HepG2 (cell line): ENCODE results near the gene ZBTB37. TPM values are rescaled to one million over a fixed set of nuclear protein-coding genes. Genes with fewer than 3 reads are reported as not detected.
A peak's percentile ranks its signal among the peaks of the same experiment; 100 is the strongest.

ENCODE experiments used
- CAMTA2 ChIP-seq: sonication (generic); formaldehyde crosslinking; IDR thresholded peaks from 2 replicates; pipeline ENCODE4 v1.4.0; 2020; ENCODE audit warnings: mild to moderate bottlenecking, missing genetic modification reagents, borderline replicate concordance
- CCAR2 ChIP-seq: fragments of 200-400 bp; formaldehyde crosslinking; optimal IDR thresholded peaks from 2 replicates; pipeline ENCODE3; 2018; ENCODE audit warnings: low read depth, mild to moderate bottlenecking, low read length, moderate library complexity
- CENPBD1 ChIP-seq: sonication (generic); formaldehyde crosslinking; IDR thresholded peaks from 2 replicates; pipeline ENCODE4 v1.8.0; 2022; ENCODE audit warnings: missing genetic modification reagents, low read depth, mild to moderate bottlenecking, borderline replicate concordance
- CREM ChIP-seq, 2 experiments: sonication (generic) in 1 of 2; formaldehyde crosslinking in 1 of 2; IDR thresholded peaks; 2 replicates each; pipeline versions ENCODE4 v1.4.0 to v1.6.1; 2016 to 2020; ENCODE audit warnings: antibody characterized with exemption in 1 of 2, mild to moderate bottlenecking in 1 of 2, missing genetic modification reagents in 1 of 2
- FUBP1 ChIP-seq: sonication (generic); formaldehyde crosslinking; IDR thresholded peaks from 2 replicates; pipeline ENCODE4 v1.5.1; 2020; ENCODE audit warnings: missing genetic modification reagents, mild to moderate bottlenecking, borderline replicate concordance
- GZF1 ChIP-seq: sonication (generic); formaldehyde crosslinking; IDR thresholded peaks from 2 replicates; pipeline ENCODE4 v1.5.1; 2020; ENCODE audit warnings: mild to moderate bottlenecking, missing genetic modification reagents
- HNRNPK ChIP-seq: fragments of 200-400 bp; formaldehyde crosslinking; IDR thresholded peaks from 2 replicates; pipeline ENCODE4 v1.6.1; 2018; ENCODE audit warnings: low read length, low read depth, moderate library complexity, mild to moderate bottlenecking; ENCODE audit not compliant: poor library complexity, severe bottlenecking
- KMT2B ChIP-seq: IDR thresholded peaks from 2 replicates; pipeline ENCODE4 v1.6.1; 2016; ENCODE audit warnings: missing genetic modification reagents, missing compliant biosample characterization
- NFYB ChIP-seq: sonication (generic); formaldehyde crosslinking; IDR thresholded peaks from 2 replicates; pipeline ENCODE4 v1.4.0; 2020; ENCODE audit warnings: missing genetic modification reagents
- PHF21A ChIP-seq: sonication (generic); formaldehyde crosslinking; IDR thresholded peaks from 2 replicates; pipeline ENCODE4 v1.5.0; 2020; ENCODE audit warnings: mild to moderate bottlenecking, missing genetic modification reagents
- STAT5B ChIP-seq: sonication (generic); formaldehyde crosslinking; IDR thresholded peaks from 2 replicates; pipeline ENCODE4 v1.4.0; 2020; ENCODE audit warnings: missing genetic modification reagents
- TGIF2 ChIP-seq: IDR thresholded peaks from 2 replicates; pipeline ENCODE4 v1.6.1; 2016; ENCODE audit warnings: control low read depth, missing compliant biosample characterization
- TMF1 ChIP-seq: sonication (generic); formaldehyde crosslinking; IDR thresholded peaks from 2 replicates; pipeline ENCODE4 v1.8.1; 2022; ENCODE audit warnings: low read depth, missing genetic modification reagents
- ZBTB7B ChIP-seq: sonication (generic); formaldehyde crosslinking; IDR thresholded peaks from 2 replicates; pipeline ENCODE4 v1.4.0; 2020; ENCODE audit warnings: missing genetic modification reagents
- ZNF205 ChIP-seq: IDR thresholded peaks from 2 replicates; pipeline ENCODE4 v1.6.1; 2018; ENCODE audit warnings: missing biosample characterization, missing genetic modification reagents
- ZNF550 ChIP-seq: sonication (generic); formaldehyde crosslinking; IDR thresholded peaks from 2 replicates; pipeline ENCODE4 v1.4.0; 2020; ENCODE audit warnings: mild to moderate bottlenecking, missing genetic modification reagents, borderline replicate concordance
- ZNF556 ChIP-seq: sonication (generic); formaldehyde crosslinking; IDR thresholded peaks from 2 replicates; pipeline ENCODE4 v1.4.0; 2020; ENCODE audit warnings: mild to moderate bottlenecking, missing genetic modification reagents, borderline replicate concordance
- ZNF629 ChIP-seq: sonication (generic); formaldehyde crosslinking; conservative IDR thresholded peaks from 2 replicates; pipeline ENCODE4 v1.5.0; 2020; ENCODE audit warnings: missing genetic modification reagents
- ZNF674 ChIP-seq: sonication (generic); formaldehyde crosslinking; IDR thresholded peaks from 2 replicates; pipeline ENCODE4 v1.5.0; 2020; ENCODE audit warnings: low read depth, mild to moderate bottlenecking, missing genetic modification reagents
- polyA plus RNA-seq, 8 experiments: library from polyadenylated mRNA; depleted of rRNA in 3 of 8; stranded (reverse) in 7 of 8; unstranded in 1 of 8; fragments of >200 nt; fragmentation: Illumina TruSeq in 4 of 8; extraction: Trizol in 4 of 8; gene quantifications; 2 replicates each; pipeline versions ENCODE4 v1.2.1 to v1.2.3, GENCODE V29; 2011 to 2016; ENCODE audit warnings: low read depth in 4 of 8, missing spikeins in 1 of 8, mixed read lengths in 1 of 8; ENCODE audit not compliant: insufficient read depth in 1 of 8
- total RNA-seq, 5 experiments: library from RNA; depleted of rRNA; stranded (reverse); fragments of >200 nt; fragmentation: Illumina TruSeq; extraction: Trizol; gene quantifications; 2 replicates each; pipeline ENCODE4 v1.2.3, GENCODE V29; 2016; ENCODE audit warnings: low read depth in 1 of 5
- TF ChIP-seq, protein P1 (sequence below): sonication (generic); formaldehyde crosslinking; conservative IDR thresholded peaks from 2 replicates; pipeline ENCODE4 v1.8.1; 2023; ENCODE audit warnings: missing genetic modification reagents
- TF ChIP-seq, protein P2 (sequence below): sonication (generic); formaldehyde crosslinking; IDR thresholded peaks from 2 replicates; pipeline ENCODE4 v1.4.0; 2020; ENCODE audit warnings: missing genetic modification reagents, borderline replicate concordance

ZBTB37 gene
- total and polyA plus RNA-seq, 2 of the 13 experiments (the other 11 are each of a cell fraction or from before 2014, with no cell fraction given), result 2.6 to 7.7 TPM

DNA sequence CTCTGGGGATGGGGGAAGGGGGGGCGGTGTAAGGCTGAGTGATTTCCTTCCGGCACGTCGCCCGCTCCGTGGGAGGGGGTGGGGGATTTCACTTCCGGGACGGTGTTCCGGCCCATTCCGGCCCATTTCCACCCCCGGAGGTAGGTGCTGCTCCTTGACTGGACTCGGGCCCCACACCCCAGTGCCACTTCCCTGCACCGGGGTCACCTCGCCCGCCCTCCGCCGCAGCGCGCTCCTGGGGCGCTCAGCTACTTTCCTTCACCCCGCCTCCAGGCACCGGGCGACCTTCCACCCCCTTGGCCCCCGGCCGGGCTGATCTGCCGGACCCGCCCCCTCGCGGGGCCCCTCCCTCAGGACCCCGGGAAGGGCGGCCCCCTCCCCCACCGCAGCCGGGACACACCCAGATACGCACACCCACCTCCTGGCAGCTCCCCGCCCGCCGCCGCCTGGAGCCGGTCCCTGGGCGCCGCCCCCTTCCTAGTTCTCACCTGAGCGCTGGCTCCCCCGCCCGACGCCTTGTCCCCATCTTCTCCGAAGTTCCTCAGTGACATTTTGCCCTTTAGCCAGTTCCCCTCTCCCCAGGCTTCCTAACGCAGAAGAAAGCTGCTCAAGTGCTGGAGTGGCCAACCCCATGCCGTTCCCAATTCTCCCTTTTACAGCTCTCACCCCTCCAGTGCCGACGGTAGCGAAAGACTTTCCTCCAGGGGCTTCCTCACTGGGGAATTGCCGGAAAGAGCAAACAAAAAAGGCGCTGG lies at the start of gene ZBTB37 (continued):
- TF ChIP-seq, protein P1, sequence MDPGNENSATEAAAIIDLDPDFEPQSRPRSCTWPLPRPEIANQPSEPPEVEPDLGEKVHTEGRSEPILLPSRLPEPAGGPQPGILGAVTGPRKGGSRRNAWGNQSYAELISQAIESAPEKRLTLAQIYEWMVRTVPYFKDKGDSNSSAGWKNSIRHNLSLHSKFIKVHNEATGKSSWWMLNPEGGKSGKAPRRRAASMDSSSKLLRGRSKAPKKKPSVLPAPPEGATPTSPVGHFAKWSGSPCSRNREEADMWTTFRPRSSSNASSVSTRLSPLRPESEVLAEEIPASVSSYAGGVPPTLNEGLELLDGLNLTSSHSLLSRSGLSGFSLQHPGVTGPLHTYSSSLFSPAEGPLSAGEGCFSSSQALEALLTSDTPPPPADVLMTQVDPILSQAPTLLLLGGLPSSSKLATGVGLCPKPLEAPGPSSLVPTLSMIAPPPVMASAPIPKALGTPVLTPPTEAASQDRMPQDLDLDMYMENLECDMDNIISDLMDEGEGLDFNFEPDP (CRISPR knock-in tag), result no peak
- TF ChIP-seq FUBP1, result no peak
- no peak for TF ChIP-seq TMF1 (CRISPR knock-in tag)
- 0 out of 2 replicates have a peak, but pooled peaks have one; percentile 22 for TF ChIP-seq ZNF674 (CRISPR knock-in tag)
- 0 out of 2 replicates have a peak, but pooled peaks have one; percentile 49 for TF ChIP-seq ZBTB7B (CRISPR knock-in tag)
- no peak for TF ChIP-seq GZF1
- no peak for TF ChIP-seq CREM (IDR thresholded peaks at IDR 0.05)
- no peak for TF ChIP-seq CREM (CRISPR knock-in tag; IDR thresholded peaks at IDR 0.05)
- no peak for TF ChIP-seq HNRNPK
- no peak; the same call in 1 of the 2 replicates for TF ChIP-seq TGIF2 (CRISPR knock-in tag)
- TF ChIP-seq, protein P2, sequence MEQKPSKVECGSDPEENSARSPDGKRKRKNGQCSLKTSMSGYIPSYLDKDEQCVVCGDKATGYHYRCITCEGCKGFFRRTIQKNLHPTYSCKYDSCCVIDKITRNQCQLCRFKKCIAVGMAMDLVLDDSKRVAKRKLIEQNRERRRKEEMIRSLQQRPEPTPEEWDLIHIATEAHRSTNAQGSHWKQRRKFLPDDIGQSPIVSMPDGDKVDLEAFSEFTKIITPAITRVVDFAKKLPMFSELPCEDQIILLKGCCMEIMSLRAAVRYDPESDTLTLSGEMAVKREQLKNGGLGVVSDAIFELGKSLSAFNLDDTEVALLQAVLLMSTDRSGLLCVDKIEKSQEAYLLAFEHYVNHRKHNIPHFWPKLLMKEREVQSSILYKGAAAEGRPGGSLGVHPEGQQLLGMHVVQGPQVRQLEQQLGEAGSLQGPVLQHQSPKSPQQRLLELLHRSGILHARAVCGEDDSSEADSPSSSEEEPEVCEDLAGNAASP (CRISPR knock-in tag), result no peak
- no peak for TF ChIP-seq ZNF205 (CRISPR knock-in tag)
- no peak for TF ChIP-seq ZNF556 (CRISPR knock-in tag)
- TF ChIP-seq NFYB (CRISPR knock-in tag), result no peak
- peak; percentile 15; the same call in 1 of the 2 replicates for TF ChIP-seq KMT2B (CRISPR knock-in tag)
- TF ChIP-seq ZNF629 (CRISPR knock-in tag), result no peak
- TF ChIP-seq STAT5B (CRISPR knock-in tag), result no peak
- no peak for TF ChIP-seq ZNF550 (CRISPR knock-in tag)
- TF ChIP-seq CCAR2, result no peak
- TF ChIP-seq CAMTA2 (CRISPR knock-in tag), result no peak
- TF ChIP-seq CENPBD1, result no peak
- peak; percentile 55; the same call in 1 of the 2 replicates for TF ChIP-seq PHF21A (CRISPR knock-in tag)
